Measurements from ENCODE around the gene UMODL1. TPM values are rescaled to one million over a fixed set of nuclear protein-coding genes. Genes with fewer than 3 reads are reported as not detected.

The UMODL1 gene
- total and polyA plus RNA-seq, 8 donors = under 0.01 TPM; not detected in 7

GRCh38 chr21:42117229-42117966 is 46.3 kb downstream of the UMODL1 start:
- H3K27me3 ChIP-seq = peaks cover 0 to 79% (median 16%) of the 10 kb centered on the region in 3 donors
- TF ChIP-seq POLR2AphosphoS5 (IDR thresholded peaks at IDR 0.05) = peak in 1 of 3 donors; percentile 55
- peak in 6 of 7 experiments; percentile 23 to 97 (median 94) for TF ChIP-seq CTCF (IDR thresholded peaks at IDR 0.05)
- no peak for TF ChIP-seq EP300 (IDR thresholded peaks at IDR 0.05)
- peaks cover 4 to 23% (median 10%) of the 10 kb centered on the region in 4 donors for H3K4me1 ChIP-seq
- no peaks in the 10 kb centered on the region for H3K36me3 ChIP-seq
- intact Hi-C loops (cut with DNase I; ENCODE audit: low total_unique reads) = no loop called here
- WGBS, 5 donors = 14 to 19% (median 16%) methylated on average over 15 of the region's 15 CpGs
- H3K9me3 ChIP-seq = no peaks in the 10 kb centered on the region
- DNase-seq = peak; percentile 83 to 93
- H3K27ac ChIP-seq = no peak overlapping the region
- H3K4me3 ChIP-seq = no peak overlapping the region

GRCh38 chr21:42117967-42118780 is 47.1 kb downstream of the UMODL1 start:
- no peak for DNase-seq
- intact Hi-C loops (cut with DNase I; ENCODE audit: low total_unique reads) = no loop called here
- Histone ChIP-seq H3K9me3 (no peaks in the 10 kb centered on the region), H3K4me1 (peaks cover 4 to 23% (median 16%) of the 10 kb centered on the region in 4 donors), H3K36me3 (no peaks in the 10 kb centered on the region), H3K27ac (no peak overlapping the region), H3K4me3 (no peak overlapping the region), H3K27me3 (peaks cover 0 to 79% (median 16%) of the 10 kb centered on the region in 3 donors)
- TF ChIP-seq EP300 (IDR thresholded peaks at IDR 0.05) (no peak), POLR2A (IDR thresholded peaks at IDR 0.05) (no peak), POLR2AphosphoS5 (IDR thresholded peaks at IDR 0.05) (no peak), CTCF (IDR thresholded peaks at IDR 0.05) (no peak)
- WGBS, 5 donors = 62 to 77% (median 68%) methylated on average over 12 of the region's 12 CpGs

GRCh38 chr21:42118901-42119300 is 47.8 kb downstream of the UMODL1 start:
- 27 to 50% (median 37%) methylated on average over 2 to 15 of the region's 15 CpGs for WGBS, 5 donors
- peak in 1 of 2 donors; percentile 36 for DNase-seq
- Histone ChIP-seq H3K27me3 (peaks cover 0 to 77% (median 16%) of the 10 kb centered on the region in 3 donors), H3K4me1 (peaks cover 4 to 23% (median 16%) of the 10 kb centered on the region in 4 donors), H3K9me3 (no peaks in the 10 kb centered on the region), H3K27ac (no peak overlapping the region), H3K4me3 (no peak overlapping the region), H3K36me3 (no peaks in the 10 kb centered on the region)
- TF ChIP-seq POLR2AphosphoS5 (IDR thresholded peaks at IDR 0.05) (no peak), CTCF (IDR thresholded peaks at IDR 0.05) (no peak), POLR2A (IDR thresholded peaks at IDR 0.05) (no peak), EP300 (IDR thresholded peaks at IDR 0.05) (no peak)
- intact Hi-C loops (cut with DNase I; ENCODE audit: low total_unique reads) = no loop called here

GRCh38 chr21:42120101-42120902 is 49.2 kb downstream of the UMODL1 start:
- H3K27ac ChIP-seq = no peak overlapping the region
- H3K27me3 ChIP-seq = peaks cover 0 to 77% (median 23%) of the 10 kb centered on the region in 3 donors
- peaks cover 4 to 23% (median 16%) of the 10 kb centered on the region in 4 donors for H3K4me1 ChIP-seq
- intact Hi-C loops (cut with DNase I; ENCODE audit: low total_unique reads) = no loop called here
- no peak overlapping the region for H3K4me3 ChIP-seq
- no peaks in the 10 kb centered on the region for H3K9me3 ChIP-seq
- no peaks in the 10 kb centered on the region for H3K36me3 ChIP-seq
- DNase-seq = peak in 1 of 2 donors; percentile 67
- WGBS, 5 donors = 39 to 53% (median 40%) methylated on average over 11 of the region's 11 CpGs
- TF ChIP-seq POLR2AphosphoS5 (IDR thresholded peaks at IDR 0.05) (no peak), POLR2A (IDR thresholded peaks at IDR 0.05) (no peak), CTCF (IDR thresholded peaks at IDR 0.05) (no peak)

Data from stomach (tissue), 9 donors.